HG03097 (cell line): ENCODE measurements around the gene ACOXL.

Source experiments
- ATAC-seq: cut with Tn5 transposase; IDR thresholded peaks from one replicate; pipeline ENCODE4 v1.9.1; 2021; ENCODE audit not compliant: unreplicated experiment, low FRiP score

The ACOXL gene

GRCh38 chr2:110818767-110819481, 86.6 kb downstream of the ACOXL start:
- ATAC-seq, result no peak

GRCh38 chr2:110819711-110820110, 87.3 kb downstream of the ACOXL start:
- ATAC-seq, result no peak

- ATAC-seq, result no peak
Observed at GRCh38 chr2:110820128-110820527, 87.8 kb downstream of the ACOXL start.

- ATAC-seq, result no peak
Observed at GRCh38 chr2:110823165-110823564, 90.8 kb downstream of the ACOXL start.

GRCh38 chr2:110827511-110827910, 95.1 kb downstream of the ACOXL start:
- no peak for ATAC-seq

- ATAC-seq, result no peak
Observed at GRCh38 chr2:110828330-110828729, 96.0 kb downstream of the ACOXL start.

- ATAC-seq, result no peak
Observed at GRCh38 chr2:110829413-110830146, 97.2 kb downstream of the ACOXL start.

- ATAC-seq, result no peak
Observed at GRCh38 chr2:110832740-110833139, 100.4 kb downstream of the ACOXL start.

GRCh38 chr2:110834134-110834827, 101.9 kb downstream of the ACOXL start:
- ATAC-seq, result no peak

- no peak for ATAC-seq
Observed at GRCh38 chr2:110836671-110837070, 104.3 kb downstream of the ACOXL start.

- no peak for ATAC-seq
Observed at GRCh38 chr2:110837446-110838409, 105.4 kb downstream of the ACOXL start.

- no peak for ATAC-seq
Observed at GRCh38 chr2:110838657-110839384, 106.4 kb downstream of the ACOXL start.

- ATAC-seq, result no peak
Observed at GRCh38 chr2:110840508-110840907, 108.1 kb downstream of the ACOXL start.

GRCh38 chr2:110842048-110842447, 109.7 kb downstream of the ACOXL start:
- ATAC-seq, result no peak

- ATAC-seq, result no peak
Observed at GRCh38 chr2:110843496-110843895, 111.1 kb downstream of the ACOXL start.

- ATAC-seq, result no peak
Observed at GRCh38 chr2:110843959-110844510, 111.7 kb downstream of the ACOXL start.

- ATAC-seq, result no peak
Observed at GRCh38 chr2:110847651-110848050, 115.3 kb downstream of the ACOXL start.

GRCh38 chr2:110848071-110848470, 115.7 kb downstream of the ACOXL start:
- no peak for ATAC-seq

- ATAC-seq, result no peak
Observed at GRCh38 chr2:110848519-110849030, 116.2 kb downstream of the ACOXL start.
